Cardiac fibroblast (primary cell): ENCODE measurements around the gene SLC38A5.

Source experiments
- DNase-seq, 2 donors: peaks; one replicate each; pipeline versions ENCODE4 v3.0.0 to v3.0.0-alpha.2; 2010; ENCODE audit warnings: low read depth in 2 of 2
- H3K4me3 ChIP-seq, 2 donors: replicated peaks in 1 of 2; 1 replicate in 1 of 2; 2 replicates in 1 of 2; pipeline ENCODE4 v1.5.1; 2011; ENCODE audit warnings: low read depth in 2 of 2, low read length in 2 of 2, mild to moderate bottlenecking in 2 of 2, moderate library complexity in 1 of 2
- CTCF ChIP-seq: IDR thresholded peaks from one replicate; pipeline ENCODE4 v1.5.1; 2011; ENCODE audit warnings: low read depth, mild to moderate bottlenecking, low read length, inconsistent platforms

The SLC38A5 gene

GRCh38 chrX:48475774-48476577 lies 5.9 kb upstream of the SLC38A5 start, which contains the start of gene FTSJ1:
Gene FTSJ1, plus strand, starts transcription at chrX:48476199. Its CDS starts 1,849 bp downstream, at chrX:48478048.
- peak within 1 kb of the TSS; percentile 80 for H3K4me3 ChIP-seq
- DNase-seq = peak; percentile 94 to 95
- no peak for TF ChIP-seq CTCF

- peak overlapping the region; percentile 80 for H3K4me3 ChIP-seq
- no peak for TF ChIP-seq CTCF
- DNase-seq = no peak
Measured at GRCh38 chrX:48475296-48475695, 5.2 kb upstream of the SLC38A5 start.

DNA sequence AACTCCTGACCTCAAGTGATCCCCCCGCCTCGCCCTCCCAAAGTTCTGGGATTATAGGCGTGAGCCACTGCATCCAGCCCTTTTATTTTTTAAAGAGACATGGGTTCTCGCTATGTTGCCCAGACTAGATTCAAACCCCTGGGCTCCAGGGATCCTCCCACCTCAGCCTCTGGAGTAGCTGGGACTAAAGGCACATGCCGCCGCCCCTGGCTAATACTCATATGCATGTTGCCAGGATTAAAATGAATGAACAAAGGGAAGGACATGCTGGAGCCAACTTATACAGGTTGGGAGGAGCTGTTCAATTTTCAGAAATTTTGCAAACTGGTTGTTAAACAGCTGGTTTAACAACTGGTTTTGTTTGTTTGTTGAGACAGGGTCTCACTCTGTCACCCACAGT lies 4.5 kb upstream of the SLC38A5 start:
- DNase-seq = no peak
- TF ChIP-seq CTCF = no peak
- no peak overlapping the region for H3K4me3 ChIP-seq

- TF ChIP-seq CTCF = peak; percentile 35
- H3K4me3 ChIP-seq = no peak overlapping the region
- DNase-seq = peak; percentile 20 to 47
Measured at GRCh38 chrX:48474127-48474526, 4.1 kb upstream of the SLC38A5 start.

DNA sequence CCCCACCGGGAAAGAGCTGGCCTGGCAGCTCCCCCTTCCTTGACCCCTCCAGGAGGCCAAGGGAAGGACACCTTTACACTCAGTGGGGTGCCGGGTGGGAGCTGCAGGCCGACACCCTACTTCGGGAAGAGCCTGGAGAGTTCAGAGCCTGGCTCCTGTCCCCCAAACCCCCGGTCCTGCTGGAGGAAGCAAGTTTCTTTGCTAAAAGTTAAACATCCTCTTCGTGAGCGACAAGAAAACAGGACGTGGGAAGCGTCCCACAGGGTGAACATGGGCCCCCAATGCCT lies 3.6 kb upstream of the SLC38A5 start:
- H3K4me3 ChIP-seq = no peak overlapping the region
- DNase-seq = no peak
- no peak for TF ChIP-seq CTCF

DNA sequence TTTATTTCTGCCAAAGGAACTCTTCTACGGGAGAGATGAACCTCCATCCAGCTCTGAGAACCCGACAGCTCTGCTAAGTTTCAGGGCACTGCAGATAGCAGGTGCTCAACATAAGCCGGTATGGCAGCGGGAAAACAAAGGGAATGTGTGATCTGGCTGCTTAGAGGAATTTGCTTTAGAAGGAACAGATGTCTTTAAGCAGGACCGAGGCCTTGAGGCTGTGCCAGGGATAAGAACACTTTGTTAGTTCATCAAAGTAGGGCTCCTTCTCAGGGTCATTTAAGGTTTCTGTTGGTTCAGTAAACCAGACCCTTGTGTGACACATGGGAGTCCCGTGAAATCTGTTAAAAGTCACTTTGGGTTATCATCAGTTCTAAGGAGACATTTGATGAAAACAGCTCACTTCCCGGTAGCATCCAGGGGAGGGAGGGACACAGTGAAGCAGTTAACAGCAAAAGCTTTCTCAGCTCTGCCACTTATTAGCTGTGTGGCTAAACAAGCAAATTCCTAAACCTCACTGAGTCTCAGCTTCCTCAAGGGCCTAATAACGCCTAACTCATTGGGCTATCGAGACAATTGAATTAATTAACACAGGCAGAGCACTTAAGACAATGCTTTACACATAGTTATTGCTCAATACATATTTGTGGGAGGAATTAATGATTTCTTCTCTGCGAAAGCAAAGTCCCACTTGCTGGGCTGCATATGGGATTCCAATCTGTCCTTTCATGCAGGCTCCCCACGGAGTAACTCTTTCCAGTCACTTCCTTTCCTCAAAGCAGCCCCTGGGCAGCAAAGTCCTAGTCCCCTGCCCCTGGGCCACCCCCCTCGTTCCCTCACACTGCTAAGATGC lies 3.0 kb upstream of the SLC38A5 start:
- TF ChIP-seq CTCF = no peak
- no peak overlapping the region for H3K4me3 ChIP-seq
- peak in 1 of 2 donors; percentile 27 for DNase-seq
